HG03135 (cell line): ENCODE results near the gene TVP23C.

Experiments used
- ATAC-seq: cut with Tn5 transposase; IDR thresholded peaks from one replicate; pipeline ENCODE4 v1.9.1; 2021; ENCODE audit warnings: mild to moderate bottlenecking, moderate library complexity; ENCODE audit not compliant: unreplicated experiment

Gene TVP23C

GRCh38 chr17:15496735-15497670 is 66.3 kb downstream of the TVP23C start:
- no peak for ATAC-seq

- ATAC-seq: no peak
These were observed 68.5 kb downstream of the TVP23C start for GRCh38 chr17:15494821-15495220.

GRCh38 chr17:15493693-15494035 is 69.6 kb downstream of the TVP23C start:
- ATAC-seq: no peak

- no peak for ATAC-seq
These were observed 70.2 kb downstream of the TVP23C start for GRCh38 chr17:15492791-15493692.

- no peak for ATAC-seq
These were observed 71.1 kb downstream of the TVP23C start for GRCh38 chr17:15492186-15492585.

GRCh38 chr17:15490634-15491261 is 72.5 kb downstream of the TVP23C start:
- ATAC-seq: no peak

- no peak for ATAC-seq
These were observed 74.7 kb downstream of the TVP23C start for GRCh38 chr17:15488557-15488956.

- ATAC-seq: no peak
These were observed 78.2 kb downstream of the TVP23C start for GRCh38 chr17:15485045-15485444.

GRCh38 chr17:15483431-15483830 is 79.9 kb downstream of the TVP23C start:
- no peak for ATAC-seq

GRCh38 chr17:15482476-15482875 is 80.8 kb downstream of the TVP23C start:
- no peak for ATAC-seq

GRCh38 chr17:15481481-15481880 is 81.8 kb downstream of the TVP23C start:
- ATAC-seq: no peak

GRCh38 chr17:15480204-15480603 is 83.1 kb downstream of the TVP23C start:
- ATAC-seq: no peak

GRCh38 chr17:15479703-15480102 is 83.6 kb downstream of the TVP23C start:
- ATAC-seq: no peak

GRCh38 chr17:15478845-15479244 is 84.4 kb downstream of the TVP23C start:
- ATAC-seq: no peak

- no peak for ATAC-seq
These were observed 87.5 kb downstream of the TVP23C start for GRCh38 chr17:15475631-15476354.

GRCh38 chr17:15472891-15473290 is 90.4 kb downstream of the TVP23C start:
- ATAC-seq: no peak

- no peak for ATAC-seq
These were observed 92.7 kb downstream of the TVP23C start for GRCh38 chr17:15470536-15470935.

- ATAC-seq: no peak
These were observed 94.0 kb downstream of the TVP23C start for GRCh38 chr17:15469260-15469659.

GRCh38 chr17:15468126-15468525 is 95.2 kb downstream of the TVP23C start:
- ATAC-seq: no peak

GRCh38 chr17:15467592-15467991 is 95.7 kb downstream of the TVP23C start, which contains the start of gene CDRT4:
TSS of gene CDRT4 (minus strand) at chr17:15467621. CDS start at chr17:15440238, 27,383 bp downstream.
- ATAC-seq: no peak
